NCI-H2029 treated with DMSO at 0.1 percent for 48 hours (cell line): ENCODE measurements around the gene FXYD3.
A peak's percentile ranks its signal among the peaks of the same experiment; 100 is the strongest.

Source experiments
- DNase-seq: peaks from one replicate; lab custom pipeline; 2025; lab: John Stamatoyannopoulos, UW

Gene FXYD3

DNA sequence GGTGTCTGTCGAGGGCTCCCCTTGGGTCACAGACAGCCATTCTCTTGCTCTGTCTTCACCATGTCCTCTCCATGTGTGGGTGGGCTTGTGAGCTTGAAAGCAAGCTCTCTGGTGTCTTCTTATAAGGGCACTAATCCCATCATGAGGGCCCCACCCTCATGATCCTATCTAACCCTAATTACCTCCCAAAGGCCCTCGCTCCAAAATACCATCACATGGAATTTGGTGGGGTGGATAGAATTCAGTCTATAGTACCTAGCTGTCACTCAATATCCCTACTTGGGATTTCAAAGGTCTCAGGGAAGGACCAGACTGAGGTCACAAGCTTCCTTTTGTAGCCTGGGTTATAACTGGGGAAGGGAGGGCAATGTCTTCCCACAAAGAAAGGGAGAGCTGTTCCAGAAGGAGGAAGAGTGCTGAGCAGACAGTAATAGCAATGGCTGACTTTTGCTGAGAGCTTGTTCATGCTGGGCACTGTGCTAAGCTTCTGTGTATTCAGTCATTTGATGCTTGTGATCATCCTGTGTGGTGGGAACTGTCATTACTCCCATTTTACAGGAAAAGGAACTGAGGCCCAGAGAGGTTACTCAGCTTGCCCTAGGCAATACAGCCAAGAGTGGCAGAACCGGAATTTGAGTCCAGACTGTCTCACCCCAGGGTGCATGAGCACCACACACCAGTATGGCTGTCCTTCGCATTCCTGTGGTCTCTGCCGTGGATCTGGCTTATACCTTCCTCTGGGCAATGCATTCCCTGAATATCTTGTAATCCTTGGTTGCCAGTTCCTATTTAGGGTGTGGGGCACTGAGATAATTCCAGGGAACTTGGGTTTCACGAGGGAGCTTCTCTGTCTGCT lies 47.1 kb downstream of the FXYD3 start:
- no peak for DNase-seq

DNA sequence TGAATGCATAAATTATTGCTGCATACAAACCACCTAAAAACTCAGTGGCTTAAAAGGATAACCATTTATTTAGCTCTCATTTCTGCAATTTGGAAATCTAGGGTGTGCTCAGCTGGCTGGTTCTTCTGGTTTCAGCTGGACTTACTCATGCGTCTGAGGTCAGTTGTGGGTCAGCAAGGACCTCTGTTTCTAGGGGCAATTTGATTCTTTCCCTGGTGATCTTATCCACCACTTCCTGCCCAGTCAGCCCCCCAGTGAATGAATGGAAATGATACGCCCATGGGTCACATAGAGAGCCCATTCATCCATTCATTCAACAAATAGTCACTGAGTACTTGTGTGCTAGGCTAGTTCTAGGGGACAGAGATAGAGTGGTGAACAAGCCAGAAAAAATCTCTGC lies 48.8 kb downstream of the FXYD3 start:
- no peak for DNase-seq

DNA sequence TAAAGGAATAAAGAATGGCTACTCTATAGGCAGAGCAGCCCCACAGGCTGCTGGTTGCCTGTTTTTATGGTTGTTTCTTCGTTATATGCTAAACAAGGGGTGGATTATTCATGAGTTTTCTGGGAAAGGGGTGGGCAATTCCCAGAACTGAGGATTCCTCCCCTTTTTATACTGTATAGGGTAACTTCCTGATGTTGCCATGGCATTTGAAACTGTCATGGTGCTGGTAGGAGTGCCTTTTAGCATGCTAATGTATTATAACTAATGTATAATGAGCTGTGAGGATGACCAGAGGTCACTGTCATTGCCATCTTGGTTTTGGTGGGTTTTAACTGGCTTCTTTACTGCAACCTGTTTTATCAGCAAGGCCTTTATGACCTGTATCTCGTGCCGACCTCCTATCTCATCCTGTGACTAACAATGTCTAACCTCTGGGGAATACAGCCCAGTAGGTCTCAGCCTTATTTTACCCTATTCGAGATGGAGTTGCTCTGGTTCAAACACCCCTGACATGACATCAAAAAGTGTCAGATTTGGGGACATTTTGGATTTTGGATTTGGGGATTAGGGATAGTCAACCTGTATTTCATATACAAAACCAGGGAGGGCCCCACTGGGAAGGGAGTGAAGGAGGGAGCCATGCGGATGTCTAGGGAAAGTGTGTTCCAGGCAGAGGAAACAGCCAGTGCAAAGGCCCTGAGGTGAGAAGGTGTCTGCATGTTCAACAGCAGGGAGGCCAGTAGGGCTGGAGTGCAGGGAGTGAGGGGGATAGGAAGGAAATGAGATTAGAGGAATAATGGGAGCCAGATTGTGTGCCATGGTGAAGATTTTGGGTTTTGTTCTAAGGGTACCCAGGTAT lies 49.8 kb downstream of the FXYD3 start:
- no peak for DNase-seq

DNA sequence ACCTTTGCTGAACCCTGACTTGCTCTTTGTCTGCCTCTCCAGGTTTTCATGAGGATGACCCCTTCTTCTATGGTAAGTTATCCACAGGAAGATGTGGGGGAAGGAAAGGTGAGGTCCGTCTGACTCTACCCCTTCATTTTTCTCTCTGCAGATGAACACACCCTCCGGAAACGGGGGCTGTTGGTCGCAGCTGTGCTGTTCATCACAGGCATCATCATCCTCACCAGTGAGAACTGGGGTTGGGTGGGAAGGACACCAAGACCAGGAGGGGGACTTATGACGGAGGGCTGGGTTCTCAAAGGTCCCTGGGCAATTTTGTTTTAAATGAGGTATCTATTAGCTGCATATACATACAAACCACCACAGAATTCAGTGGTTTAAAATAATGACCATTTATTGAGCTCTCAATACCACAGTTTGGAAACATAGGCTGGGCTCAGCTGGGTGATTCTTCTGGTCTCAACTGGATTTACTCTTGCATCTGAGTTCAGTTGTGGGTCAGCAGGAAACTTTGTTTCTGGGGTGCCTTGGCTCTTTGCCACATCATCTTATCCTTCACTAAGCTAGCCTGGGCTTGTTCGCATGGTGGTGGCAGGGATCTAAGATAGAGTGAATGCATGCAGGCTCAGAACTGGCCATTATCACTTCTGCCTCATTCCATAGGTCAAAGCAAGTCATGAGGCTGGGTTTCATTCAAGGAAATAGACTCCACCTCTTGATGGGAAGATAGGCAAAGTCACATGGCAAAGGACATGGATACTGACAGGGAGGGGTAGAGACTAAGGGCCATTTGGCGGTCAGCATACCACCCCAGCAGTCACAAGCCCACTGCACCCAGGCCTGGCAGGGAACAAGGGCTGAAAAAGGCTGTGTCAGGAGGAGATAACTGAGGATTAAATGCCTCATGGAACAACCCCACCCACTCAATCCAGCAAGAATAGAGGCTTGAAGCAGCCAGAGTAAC lies 50.8 kb downstream of the FXYD3 start:
- DNase-seq, result no peak

DNA sequence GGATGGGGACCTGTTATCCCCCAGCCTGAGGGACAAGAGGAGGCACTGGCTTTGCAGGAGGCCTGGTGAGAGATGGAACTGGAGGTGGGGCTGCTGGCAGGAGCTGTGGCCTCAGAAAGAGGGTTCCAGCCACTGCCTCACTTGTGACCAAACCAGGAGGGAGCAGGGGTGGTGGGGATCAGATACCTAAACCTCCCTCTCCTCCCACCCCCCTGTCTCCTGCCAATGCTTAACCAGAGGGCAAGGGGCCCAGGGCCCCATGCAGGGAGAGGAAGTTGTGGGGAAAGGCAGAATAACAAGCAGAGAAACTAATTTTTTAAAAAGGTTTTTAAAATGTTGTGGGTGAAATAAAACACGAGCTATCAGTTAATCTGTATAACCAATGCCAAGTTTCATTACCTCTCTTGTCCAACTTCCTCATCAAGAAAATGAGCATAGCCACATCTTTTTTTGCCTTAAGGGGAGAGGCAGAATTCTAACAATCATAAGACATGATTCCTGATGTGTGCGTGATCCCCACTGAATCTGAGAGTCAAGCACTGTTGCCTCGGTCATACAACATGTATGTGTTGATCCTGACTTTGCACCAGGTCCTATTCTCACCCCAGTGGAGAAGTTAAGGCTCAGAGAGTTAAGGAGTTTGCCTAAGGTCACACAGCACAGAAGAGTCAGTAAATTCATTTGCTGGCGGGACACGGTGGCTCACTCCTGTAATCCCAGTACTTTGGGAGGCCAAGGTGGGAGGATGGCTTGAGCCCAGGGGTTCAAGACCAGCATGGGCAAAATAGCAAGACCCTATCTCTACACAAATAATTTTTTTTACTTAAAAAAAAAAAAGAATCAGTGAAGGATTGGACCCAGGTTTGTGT lies 51.9 kb downstream of the FXYD3 start:
- no peak for DNase-seq

DNA sequence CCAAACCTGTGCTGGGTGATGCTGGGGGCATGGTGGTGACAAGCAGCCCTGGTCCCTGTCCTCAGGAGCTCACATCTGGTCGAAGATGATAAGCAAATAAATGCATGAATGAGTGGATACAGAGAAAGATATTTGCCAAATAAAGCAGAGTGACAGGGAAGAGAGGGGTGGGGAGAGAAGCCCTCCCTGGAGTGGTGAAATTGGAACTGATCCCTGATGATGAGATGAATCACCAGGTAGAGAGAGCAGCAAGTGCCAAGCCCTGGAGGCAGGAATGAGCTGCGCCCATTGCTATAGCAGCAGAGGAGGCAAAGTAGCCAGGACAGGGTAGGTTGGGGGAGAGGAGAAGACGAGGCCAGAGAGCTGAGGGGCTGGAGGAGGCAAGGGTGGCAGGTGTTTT lies 52.6 kb downstream of the FXYD3 start:
- DNase-seq, result peak; percentile 60

DNA sequence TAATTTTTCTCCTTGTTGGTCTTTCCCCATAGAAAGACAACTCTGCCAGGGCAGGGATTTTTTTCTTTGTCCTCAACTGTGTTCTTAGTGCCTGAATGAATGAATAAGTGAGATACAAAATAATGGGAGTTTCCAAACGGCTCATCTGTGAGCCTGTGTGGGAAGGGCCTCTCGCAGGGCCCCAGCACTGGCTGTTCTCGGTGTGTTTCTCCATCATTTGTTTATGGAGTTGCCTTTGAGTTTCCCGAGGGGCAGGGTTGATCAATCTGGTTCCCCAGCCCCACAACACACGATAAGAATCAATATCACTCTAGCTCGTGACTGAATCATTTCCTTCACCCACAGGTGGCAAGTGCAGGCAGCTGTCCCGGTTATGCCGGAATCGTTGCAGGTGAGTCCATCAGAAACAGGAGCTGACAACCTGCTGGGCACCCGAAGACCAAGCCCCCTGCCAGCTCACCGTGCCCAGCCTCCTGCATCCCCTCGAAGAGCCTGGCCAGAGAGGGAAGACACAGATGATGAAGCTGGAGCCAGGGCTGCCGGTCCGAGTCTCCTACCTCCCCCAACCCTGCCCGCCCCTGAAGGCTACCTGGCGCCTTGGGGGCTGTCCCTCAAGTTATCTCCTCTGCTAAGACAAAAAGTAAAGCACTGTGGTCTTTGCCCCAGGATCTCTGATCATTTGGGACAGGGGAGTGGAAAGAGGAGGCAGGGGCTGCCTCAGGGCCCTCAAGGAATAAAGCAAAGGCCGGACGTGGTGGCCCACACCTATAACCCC lies 53.8 kb downstream of the FXYD3 start:
- DNase-seq, result no peak

DNA sequence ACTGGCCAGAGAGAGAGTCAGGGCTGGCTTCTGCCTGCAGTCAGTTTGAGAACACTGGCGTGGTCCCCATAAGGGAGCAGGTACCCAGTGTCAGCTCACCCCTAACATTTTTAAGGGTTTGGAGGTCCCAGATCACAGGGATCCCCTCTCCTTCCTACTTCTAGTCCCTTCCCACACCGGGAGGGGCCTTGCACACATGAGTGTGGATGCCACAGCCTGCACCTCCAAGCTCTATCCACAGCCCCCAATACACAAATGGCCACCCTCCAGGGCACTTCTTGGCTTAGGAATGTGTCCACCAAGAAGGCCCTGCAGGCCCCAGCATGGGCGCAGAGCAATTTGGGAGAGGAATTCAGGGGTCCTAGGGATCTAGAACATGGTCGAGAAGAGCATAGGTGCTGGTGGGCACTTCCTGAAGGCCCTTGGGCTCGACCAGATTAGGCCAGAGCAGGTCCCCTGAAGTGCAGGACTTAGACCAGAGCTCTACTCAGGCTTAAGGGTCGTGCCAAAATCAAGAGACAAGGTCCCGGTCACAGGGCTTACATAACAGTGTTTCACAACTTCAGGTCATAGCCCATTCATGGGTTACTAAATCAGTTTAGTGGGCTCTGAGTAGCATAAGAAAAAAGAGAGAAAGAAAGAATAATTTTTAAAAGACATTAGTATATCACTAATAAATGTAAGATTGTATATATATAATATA lies 54.9 kb downstream of the FXYD3 start:
- no peak for DNase-seq

DNA sequence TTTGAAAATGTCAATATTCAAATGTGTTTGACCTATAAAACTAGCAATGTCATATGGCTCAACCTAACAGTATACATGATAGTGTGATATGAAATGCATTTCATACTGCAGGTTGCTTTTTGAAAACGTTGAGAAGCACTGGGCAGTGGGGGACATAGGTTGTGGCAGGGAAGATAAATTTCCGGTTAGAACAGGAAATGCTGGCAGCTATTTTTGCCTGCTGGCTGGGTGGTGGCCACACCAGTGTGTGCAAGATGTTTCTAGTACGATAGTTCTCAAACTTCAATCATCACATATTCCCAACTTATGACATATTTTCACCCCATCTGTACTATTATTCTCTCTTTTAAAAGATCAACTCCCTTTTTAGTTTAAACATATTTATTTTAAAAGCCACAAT lies 56.1 kb downstream of the FXYD3 start:
- no peak for DNase-seq
